GM04503 (cell line): ENCODE measurements around the gene ROBO2.

Experiments
- DNase-seq: peaks from one replicate; pipeline ENCODE4 v3.0.0-alpha.2; 2012; ENCODE audit warnings: low read depth

ROBO2 gene

DNA sequence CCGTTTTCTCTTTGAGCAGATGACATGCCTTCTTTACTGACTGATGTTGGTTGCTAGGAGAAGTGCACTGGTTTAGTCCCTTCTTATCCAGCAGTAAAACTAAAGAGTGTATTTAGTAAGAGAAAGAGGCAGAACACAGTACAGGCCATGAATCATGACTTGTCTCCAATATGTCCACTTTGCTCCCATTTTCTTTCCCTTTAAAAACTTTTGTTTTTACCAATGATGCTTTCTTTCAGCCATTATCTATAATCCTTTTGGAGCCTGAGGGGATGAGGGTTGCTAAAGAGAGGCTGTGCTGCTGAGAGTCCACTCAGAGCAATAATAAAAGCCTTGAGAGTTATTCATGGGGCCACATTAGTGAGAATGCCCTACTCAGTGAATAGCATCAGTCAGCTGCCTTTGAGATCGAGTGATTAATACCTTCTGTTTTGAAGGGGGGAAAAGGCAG, 12.2 kb downstream of the ROBO2 start:
- DNase-seq: no peak

DNA sequence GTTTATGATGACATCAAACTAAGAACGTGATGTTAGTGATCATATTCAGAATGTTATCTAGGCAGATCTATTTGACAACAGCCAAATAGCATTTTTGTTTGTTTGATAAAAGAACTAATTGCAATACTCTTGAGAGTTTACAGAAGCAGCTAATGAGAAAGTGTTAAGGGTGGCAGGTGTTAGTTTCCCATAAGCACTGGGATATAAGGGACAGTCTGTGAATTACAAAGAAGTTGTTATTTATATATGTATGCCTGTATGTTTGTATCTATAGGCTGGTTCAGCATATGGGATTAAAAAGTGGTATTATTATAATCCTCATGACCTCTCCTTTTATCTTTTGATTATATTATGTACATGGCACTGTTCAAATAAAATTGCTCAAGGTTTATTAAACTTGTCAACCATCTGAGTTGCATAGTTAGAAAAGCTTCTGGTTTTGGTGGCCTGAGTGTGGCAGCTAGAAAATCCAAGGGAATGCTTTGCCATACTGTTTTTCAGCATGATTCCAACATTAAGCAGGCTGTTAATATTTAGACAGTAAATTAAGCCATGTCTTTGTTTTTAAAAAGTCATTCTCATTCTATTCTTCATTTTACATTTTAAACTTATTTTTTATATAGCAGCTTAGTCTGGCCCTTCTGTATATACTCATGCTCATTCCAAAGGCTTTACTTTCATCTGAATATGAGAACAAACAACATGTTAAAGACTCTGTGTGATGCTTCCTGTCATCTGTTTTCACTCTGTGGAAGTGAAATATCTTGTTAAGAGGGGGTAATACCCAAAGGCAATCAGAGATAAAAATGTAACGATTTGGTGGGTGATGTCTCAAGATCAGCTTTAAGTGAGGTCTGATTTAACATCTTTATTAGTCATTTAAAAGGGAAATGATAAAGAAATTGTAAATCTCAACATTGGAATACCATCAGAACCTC, 13.1 kb downstream of the ROBO2 start:
- DNase-seq: no peak

DNA sequence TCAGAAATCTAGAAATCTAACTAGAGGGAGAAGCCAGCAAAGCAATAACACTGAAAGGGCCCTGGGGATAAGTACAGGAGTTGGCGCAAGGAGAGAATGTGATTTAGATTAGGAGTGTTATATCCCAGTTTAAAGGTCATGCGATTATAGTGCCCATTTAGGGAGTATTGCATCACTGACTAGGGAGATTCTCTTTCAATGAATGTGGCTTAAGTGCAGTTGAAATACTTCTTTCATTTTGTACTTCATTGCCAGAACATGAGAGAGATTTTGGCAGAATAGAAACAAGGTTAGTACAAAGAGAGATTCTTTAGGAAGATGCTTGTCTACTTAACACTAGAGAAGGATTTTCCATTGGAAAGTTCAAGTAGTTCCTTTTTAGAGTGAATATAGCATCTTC, 13.9 kb downstream of the ROBO2 start:
- no peak for DNase-seq

DNA sequence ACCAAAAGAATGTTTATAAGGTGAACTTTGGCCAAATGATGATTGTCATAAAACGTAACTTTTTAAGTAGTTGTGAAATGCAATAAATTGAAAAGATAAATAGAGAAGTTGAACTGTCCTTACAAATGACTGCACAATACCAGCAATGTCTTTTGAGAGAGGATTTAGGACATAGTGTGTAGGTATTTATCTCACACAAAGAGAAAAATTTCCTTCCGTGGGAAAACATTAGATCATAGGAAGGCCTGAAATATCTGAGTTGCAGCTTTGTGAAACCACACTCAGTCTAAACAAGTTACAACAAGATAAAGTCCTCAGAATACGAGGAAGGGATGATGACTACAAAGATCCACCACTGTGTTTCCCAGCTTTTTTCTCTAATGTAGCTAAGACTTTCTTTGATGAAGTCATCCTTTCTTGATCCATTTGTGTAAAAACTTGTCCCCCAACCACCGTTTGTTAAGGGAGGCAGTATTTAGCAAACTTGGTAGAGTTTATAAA, 16.0 kb downstream of the ROBO2 start:
- no peak for DNase-seq

DNA sequence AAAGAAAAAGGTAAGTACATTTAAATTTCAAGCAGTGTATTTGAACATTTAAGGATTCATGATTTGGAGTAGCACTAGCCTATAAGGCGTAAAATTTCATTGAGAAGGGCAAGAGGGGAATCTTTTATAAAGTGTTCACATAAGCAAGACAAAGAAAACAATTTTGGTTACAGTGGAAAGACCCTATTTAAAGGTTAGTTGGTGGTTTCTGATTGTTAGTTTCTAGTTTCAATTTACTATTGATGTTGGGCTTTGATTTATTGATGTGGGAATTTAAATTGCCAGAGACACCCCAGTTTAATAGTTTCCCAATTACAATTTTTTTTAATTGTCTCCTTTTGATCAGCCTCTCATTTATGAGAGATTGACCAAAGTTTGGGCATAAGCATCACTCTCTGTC, 19.5 kb downstream of the ROBO2 start:
- no peak for DNase-seq

DNA sequence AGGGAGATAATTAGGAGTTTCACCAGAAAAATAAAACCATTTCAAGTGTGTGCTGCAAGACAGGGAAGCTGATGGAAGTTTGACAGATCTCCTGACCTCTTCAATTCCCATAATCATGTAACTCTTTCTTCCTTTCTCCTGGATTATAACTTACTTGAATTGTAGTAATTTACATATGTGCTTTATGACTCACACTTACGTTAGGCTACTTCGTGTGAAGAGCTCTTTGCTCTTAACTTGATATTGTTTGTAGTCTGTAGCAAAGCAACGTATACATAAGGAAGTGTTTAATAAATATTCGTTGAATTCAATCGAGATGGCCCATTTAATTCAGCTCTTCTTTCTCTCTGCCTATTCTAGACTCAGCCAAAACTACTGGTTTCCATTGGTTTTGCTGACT, 23.5 kb downstream of the ROBO2 start:
- DNase-seq: no peak

DNA sequence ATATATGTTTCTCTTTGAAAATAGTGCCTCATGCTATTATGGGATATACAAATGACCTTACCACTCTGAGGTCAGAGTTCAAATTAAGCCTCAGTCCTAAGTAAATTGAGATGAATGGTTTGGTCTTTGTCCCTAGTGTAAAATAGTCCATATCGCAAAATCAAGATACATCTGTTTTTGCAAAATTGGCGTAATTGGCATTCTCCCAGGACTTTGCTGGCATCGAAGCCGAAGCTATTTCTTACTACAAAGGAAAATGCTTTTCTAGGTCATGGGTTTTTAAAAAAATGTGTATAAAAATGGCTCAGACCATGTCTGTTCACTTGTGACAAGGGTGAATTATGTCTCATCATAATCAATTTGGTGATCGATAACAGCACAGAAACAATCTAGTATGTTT, 25.9 kb downstream of the ROBO2 start:
- no peak for DNase-seq

DNA sequence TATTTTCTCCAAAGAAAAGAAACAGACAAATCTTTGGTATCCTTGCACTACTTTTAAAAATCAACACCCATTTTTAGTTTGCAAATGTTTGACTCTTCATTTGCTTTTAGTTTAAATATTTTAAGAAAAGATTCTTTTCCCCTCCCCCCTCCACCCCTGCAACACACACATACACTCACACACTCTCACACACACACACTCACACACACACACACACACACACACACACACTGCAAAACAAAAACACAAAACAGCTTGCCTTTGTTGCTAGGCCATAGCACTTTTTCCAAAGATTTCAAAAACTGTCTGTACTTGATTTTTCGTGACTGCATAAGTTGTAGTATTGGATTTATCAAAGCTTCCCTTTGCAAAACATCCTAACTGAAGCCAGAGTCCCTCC, 26.9 kb downstream of the ROBO2 start:
- no peak for DNase-seq

DNA sequence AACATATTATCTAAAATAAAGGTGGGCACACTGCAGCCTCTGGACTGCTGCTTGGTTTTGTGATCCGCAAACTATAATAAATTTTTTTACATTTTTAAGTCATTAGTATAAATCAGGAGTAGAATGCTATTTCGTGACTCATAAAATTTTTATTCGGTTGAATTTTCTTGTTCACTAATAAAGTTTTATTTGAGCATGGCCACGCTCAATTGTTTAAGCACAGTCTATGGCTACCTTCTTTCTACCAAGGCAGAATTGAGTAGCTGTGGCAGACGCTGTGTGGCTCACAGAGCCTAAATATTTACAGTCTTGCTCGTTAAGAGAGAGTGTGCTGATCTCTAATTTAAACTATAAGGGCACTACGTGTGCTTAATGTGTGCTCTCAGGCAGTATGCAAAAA, 28.9 kb downstream of the ROBO2 start:
- DNase-seq: no peak

DNA sequence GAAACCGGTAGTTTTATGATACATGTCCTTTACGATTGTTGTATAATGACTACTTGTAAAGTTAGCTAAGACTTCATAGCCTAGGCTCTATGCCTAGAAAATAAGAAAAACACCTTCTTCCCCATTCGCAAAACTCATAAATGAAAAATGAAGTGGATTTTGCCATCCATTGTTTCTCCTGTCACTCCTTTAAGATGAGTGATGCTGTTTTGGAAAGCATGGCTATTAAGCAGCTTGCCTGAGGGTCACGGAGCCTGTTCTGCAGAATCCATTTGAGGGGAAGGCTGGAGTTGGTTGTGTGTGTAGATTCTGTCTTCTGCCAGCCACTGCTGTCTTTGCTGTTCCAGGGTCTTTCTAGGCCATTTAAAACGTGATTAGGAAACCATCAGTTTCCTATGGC, 31.5 kb downstream of the ROBO2 start:
- DNase-seq: no peak

DNA sequence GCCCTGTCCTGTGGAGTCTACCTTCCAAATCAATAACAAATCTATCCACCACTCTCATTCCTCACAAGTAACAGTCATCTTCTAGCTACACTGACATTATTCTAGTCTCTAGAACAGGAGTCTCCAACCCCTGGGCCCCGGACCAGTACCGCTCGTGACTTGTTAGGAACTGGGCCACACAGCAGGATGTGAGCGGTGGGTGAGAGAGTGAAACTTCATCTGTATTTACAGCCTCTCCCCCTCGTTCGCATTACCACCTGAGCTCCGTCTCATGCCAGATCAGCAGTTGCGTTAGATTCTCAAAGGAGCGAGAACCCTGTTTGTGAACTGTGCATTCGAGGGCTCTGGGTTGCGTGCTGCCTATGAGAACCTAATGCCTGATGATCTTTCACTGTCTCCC, 31.9 kb downstream of the ROBO2 start:
- no peak for DNase-seq

DNA sequence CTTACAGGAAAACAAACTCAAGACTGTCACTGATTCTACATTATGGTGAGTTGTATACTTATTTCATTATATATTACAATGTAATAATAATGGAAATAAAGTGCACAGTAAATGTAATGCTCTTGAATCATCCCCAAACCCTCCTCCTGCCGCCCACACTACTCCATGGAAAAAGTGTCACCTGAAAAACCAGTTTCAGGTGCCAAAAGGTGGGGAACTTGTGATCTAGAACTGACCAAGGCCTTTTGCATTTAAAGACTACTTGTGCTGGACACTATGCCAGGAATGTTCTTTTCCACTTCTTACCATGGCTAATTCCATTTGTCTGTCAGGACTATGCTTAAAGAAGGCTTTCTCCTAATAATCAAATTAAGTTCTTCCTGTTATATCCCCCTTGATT, 32.3 kb downstream of the ROBO2 start:
- DNase-seq: no peak

DNA sequence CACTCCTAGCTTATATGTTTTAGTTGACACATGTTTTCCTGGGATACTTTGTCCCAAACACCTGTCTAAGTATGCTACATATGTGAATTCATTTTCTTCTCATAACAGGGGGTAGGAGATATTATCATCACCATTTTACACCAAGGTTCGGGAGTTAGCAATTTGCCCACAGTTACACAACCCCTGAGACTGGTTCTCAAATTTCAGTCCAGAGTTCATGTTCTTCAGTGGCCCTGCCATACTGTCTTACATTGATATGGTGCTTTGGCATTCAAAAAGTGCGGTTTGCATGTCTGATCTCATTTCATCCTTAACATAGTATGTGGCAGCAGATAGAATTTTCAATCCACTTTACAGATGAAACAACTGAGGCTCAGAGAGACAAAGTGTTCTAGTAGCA, 38.4 kb downstream of the ROBO2 start:
- DNase-seq: no peak

DNA sequence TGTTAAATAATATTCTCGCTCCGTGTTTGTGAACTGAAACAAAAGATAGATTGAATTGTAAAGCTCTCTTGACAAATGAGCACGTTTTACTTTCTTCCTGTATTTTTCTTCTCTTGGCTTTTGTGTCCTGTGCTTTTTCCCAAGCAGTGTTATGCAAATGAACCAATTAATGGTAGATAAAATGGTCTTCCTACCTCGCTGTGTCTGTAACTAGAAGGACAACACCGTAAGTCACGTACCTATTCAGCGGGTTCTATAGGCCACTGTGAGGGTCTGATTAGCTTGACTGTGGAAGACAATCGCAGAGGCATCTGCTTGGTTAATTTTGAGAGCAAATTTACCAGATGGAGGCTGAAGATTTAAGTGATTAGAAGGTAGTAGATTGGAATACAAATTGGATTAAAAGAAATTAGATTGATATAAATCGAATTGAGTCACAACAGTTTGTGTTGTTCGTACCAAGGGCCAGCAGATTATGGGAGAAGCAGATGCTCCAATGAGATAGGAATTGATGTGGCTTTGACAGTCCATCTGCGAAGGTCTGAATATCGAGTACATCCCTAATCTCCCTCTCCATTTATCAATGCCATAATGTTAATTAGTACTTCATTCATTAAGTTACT, 40.2 kb downstream of the ROBO2 start:
- no peak for DNase-seq

DNA sequence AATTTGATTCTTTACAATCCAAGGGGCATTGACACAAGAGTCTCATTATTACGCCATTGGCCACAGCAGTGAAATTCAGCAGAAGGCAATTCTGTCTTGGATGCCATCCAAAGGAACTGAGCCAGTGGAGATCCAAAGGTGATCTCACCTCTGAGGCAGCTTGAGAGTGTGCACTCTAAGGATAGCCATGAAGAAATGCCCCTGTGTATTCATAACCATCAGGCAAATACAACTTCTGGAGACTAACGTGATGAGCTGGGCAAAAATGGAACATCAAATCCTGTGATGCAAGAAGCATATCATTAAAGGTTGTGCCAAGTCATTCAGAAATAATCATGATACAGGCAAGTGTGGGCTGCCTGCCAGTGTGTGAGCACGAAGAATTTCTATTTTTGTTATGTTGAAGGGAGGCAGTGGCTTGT, 41.4 kb downstream of the ROBO2 start:
- DNase-seq: no peak

DNA sequence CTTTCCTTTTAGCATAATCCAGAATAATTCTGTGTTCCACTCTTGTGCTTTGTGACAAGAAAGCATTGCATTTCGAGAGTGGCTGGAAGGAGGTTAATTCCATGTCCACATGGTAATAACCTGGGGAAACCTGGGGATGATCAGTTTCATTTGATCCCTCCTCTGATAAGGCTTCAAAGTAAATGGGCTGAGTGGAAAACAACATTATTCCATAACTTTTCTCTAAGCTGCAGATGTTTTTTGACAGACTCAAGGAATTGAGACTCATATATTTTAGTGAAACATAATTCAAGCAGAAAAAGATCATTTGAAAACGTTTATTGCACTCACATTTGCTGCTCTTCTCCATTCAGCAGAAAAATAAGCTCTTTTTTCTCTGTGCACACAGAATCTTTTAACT, 44.6 kb downstream of the ROBO2 start:
- no peak for DNase-seq

DNA sequence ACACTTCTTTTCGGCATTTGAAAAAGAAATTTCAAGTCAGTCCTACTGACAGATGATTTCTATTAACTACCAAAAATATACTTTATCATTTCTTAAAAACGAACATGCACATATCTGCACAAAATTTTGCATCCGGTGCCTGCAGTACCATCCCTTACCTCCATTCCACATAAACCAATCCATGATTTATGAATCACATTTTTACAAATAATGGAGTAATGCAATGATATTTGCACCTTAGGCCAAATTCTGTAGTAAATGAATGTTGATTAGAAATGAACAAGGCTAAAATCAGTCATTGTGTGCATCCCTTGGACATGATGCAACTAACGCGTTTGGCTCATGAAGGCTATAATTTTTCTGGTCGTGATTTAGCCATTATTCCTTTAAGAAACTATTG, 46.5 kb downstream of the ROBO2 start:
- DNase-seq: no peak

DNA sequence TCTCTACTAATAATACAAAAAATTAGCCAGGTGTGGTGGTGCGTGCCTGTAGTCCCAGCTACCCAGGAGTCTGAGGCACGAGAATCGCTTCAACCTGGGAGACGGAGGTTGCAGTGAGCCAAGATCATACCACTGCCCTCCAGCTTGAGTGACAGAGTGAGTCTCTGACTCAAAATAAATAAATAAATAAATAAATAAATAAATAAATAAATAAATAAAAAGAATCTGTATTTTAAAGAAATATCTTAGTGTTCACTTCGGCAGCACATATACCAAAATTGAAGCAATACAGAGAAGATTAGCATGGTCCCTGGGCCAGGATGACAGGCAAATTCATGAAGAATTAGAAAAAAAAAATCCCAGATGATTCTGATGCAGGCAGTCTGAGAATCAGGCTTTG, 51.9 kb downstream of the ROBO2 start:
- DNase-seq: no peak

DNA sequence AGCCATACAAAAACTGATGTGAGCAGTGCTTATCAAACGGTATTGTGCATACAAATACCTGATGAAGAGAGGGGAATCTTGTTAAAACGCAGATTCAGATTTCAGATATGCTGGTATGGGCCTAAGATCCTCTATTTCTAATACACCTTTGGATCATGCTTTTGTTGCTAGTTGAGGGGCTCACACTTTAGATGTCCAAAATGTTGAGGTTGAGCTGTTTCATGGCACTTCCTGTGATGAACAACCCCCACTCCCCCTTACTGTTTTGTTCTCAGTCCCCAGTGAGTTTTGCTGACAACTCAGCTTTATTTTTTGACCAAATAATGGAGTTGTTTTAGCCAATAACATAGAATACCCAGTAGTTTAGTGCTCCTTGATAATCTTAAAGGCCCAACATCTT, 53.2 kb downstream of the ROBO2 start:
- no peak for DNase-seq

DNA sequence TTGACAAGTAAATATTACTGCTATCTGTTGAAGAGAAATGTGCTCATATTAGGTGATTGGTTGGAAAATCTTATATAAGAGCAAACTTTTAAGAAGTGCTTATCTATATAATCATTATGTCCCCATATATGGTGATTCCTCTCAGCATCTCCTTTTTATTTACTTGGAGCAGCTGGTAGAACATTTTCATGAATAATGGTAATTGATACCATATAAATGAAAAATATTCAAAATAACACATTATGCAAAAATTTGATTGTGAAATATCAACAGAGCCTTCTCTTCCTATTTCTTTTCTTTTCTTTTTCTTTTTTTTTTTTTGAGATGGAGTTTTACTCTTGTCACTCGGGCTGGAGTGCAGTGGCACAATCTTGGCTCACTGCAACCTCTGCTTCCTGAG, 56.2 kb downstream of the ROBO2 start:
- no peak for DNase-seq

DNA sequence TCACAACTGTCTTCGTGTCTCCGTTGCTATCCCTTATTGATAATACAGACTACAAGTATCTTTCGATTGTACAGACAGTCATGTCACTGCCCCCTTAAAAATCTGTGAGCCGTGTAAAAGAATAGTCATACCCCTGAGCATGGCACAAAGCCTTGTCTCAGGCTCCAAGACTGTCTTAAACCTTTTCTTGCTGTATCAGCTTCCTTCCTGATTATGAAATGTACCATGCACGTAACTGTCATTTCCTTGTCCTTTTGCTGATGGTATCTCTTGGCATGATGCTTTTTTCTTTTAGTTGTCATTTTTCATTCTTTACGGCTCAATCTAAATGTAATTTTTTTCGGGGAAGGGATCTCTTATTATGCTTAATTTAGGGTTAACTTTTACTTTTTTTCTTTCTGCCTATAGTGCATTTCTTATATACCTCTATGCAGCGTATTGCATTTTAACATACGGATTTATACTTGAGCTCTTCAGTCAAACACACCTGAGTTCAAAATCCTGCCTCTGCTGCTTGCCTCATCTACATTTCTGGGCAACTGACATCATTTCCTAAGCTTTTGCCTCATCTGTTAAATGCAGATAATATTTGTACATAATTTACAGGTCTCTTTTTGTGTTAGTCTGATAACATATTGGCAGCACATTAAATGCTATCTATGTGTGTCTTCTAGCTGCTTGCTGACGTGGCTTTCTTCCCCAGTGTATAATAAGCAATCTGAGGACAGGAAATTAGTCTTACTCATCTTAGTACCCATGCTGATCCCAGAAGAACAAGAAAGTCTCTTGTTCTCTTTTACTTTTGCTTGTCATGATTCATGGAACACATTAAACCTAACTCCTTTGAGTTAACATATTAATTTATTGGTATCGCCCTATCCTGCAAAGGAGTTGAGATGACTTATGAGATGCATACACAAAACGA, 57.3 kb downstream of the ROBO2 start:
- no peak for DNase-seq
